Measurements from ENCODE around the gene RFPL1.
A peak's percentile ranks its signal among the peaks of the same experiment; 100 is the strongest.

Gene RFPL1

GRCh38 chr22:29451863-29452262 lies 13.5 kb downstream of the RFPL1 start:
- Histone ChIP-seq H3K14ac (ENCODE audit: low read length) (no peak overlapping the region), H2BK5ac (ENCODE audit: low read depth, low read length, poor library complexity) (no peak overlapping the region), H3K79me2 (ENCODE audit: control insufficient read depth, insufficient read depth, low read length, poor library complexity) (no peaks in the 10 kb centered on the region), H3K9me3 (ENCODE audit: insufficient read depth, low read depth, low read length) (no peaks in the 10 kb centered on the region), H4K91ac (ENCODE audit: low read depth, low read length) (no peak overlapping the region), H3K27ac (ENCODE audit: low read depth, low read length) (no peak overlapping the region), H2AFZ (ENCODE audit: insufficient read depth, low read length, poor library complexity) (no peak overlapping the region), H3K9ac (ENCODE audit: low read length) (no peak overlapping the region), H4K8ac (ENCODE audit: low read depth, low read length) (no peak overlapping the region), H3K23ac (ENCODE audit: low read length) (no peak overlapping the region), H3K4me3 (ENCODE audit: low read depth, low read length) (no peak overlapping the region), H3K79me1 (ENCODE audit: low read length) (no peaks in the 10 kb centered on the region), H3K4me2 (ENCODE audit: low read length) (no peak overlapping the region), H2BK12ac (ENCODE audit: low read length) (no peak overlapping the region), H3K4ac (ENCODE audit: low read depth, low read length) (no peak overlapping the region), H2AK5ac (ENCODE audit: low read length) (no peak overlapping the region), H3K27me3 (ENCODE audit: insufficient read depth, low read length) (no peaks in the 10 kb centered on the region), H4K12ac (ENCODE audit: low read depth, low read length) (no peak overlapping the region), H2BK120ac (ENCODE audit: insufficient read depth, low read length, poor library complexity) (no peak overlapping the region), H3K4me1 (ENCODE audit: control insufficient read depth in 1 of 2, insufficient read depth in 2 of 2, low read length in 2 of 2) (no peaks in the 10 kb centered on the region), H3K18ac (ENCODE audit: low read length) (no peak overlapping the region), H3K36me3 (ENCODE audit: control insufficient read depth in 1 of 2, insufficient read depth in 2 of 2, low read length in 2 of 2) (no peaks in the 10 kb centered on the region)
- no CpG with 5 or more reads among the region's 4 CpGs for WGBS (ENCODE audit: extremely low coverage, insufficient coverage, insufficient read length)
- no peak for DNase-seq

GRCh38 chr22:29454276-29454675 lies 15.9 kb downstream of the RFPL1 start:
- Histone ChIP-seq H3K14ac (ENCODE audit: low read length) (no peak overlapping the region), H3K9ac (ENCODE audit: low read length) (no peak overlapping the region), H3K4me1 (ENCODE audit: control insufficient read depth in 1 of 2, insufficient read depth in 2 of 2, low read length in 2 of 2) (no peaks in the 10 kb centered on the region), H2AK5ac (ENCODE audit: low read length) (no peak overlapping the region), H4K91ac (ENCODE audit: low read depth, low read length) (no peak overlapping the region), H3K79me1 (ENCODE audit: low read length) (no peaks in the 10 kb centered on the region), H3K4me2 (ENCODE audit: low read length) (no peak overlapping the region), H4K12ac (ENCODE audit: low read depth, low read length) (no peak overlapping the region), H4K8ac (ENCODE audit: low read depth, low read length) (no peak overlapping the region), H2BK12ac (ENCODE audit: low read length) (no peak overlapping the region), H3K36me3 (ENCODE audit: control insufficient read depth in 1 of 2, insufficient read depth in 2 of 2, low read length in 2 of 2) (no peaks in the 10 kb centered on the region), H3K23ac (ENCODE audit: low read length) (no peak overlapping the region), H3K4me3 (ENCODE audit: low read depth, low read length) (no peak overlapping the region), H2AFZ (ENCODE audit: insufficient read depth, low read length, poor library complexity) (no peak overlapping the region), H3K27me3 (ENCODE audit: insufficient read depth, low read length) (no peaks in the 10 kb centered on the region), H2BK120ac (ENCODE audit: insufficient read depth, low read length, poor library complexity) (no peak overlapping the region), H3K79me2 (ENCODE audit: control insufficient read depth, insufficient read depth, low read length, poor library complexity) (no peaks in the 10 kb centered on the region), H3K18ac (ENCODE audit: low read length) (no peak overlapping the region), H3K4ac (ENCODE audit: low read depth, low read length) (no peak overlapping the region), H3K27ac (ENCODE audit: low read depth, low read length) (no peak overlapping the region), H2BK5ac (ENCODE audit: low read depth, low read length, poor library complexity) (no peak overlapping the region), H3K9me3 (ENCODE audit: insufficient read depth, low read depth, low read length) (no peaks in the 10 kb centered on the region)
- no CpG with 5 or more reads among the region's 8 CpGs for WGBS (ENCODE audit: extremely low coverage, insufficient coverage, insufficient read length)
- no peak for DNase-seq

GRCh38 chr22:29456211-29456671 lies 17.9 kb downstream of the RFPL1 start:
- Histone ChIP-seq H3K9ac (ENCODE audit: low read length) (peak overlapping the region; percentile 74), H3K23ac (ENCODE audit: low read length) (no peak overlapping the region), H2AFZ (ENCODE audit: insufficient read depth, low read length, poor library complexity) (no peak overlapping the region), H3K18ac (ENCODE audit: low read length) (no peak overlapping the region), H3K79me2 (ENCODE audit: control insufficient read depth, insufficient read depth, low read length, poor library complexity) (no peaks in the 10 kb centered on the region), H3K9me3 (ENCODE audit: insufficient read depth, low read depth, low read length) (no peaks in the 10 kb centered on the region), H2AK5ac (ENCODE audit: low read length) (no peak overlapping the region), H3K4me1 (ENCODE audit: control insufficient read depth in 1 of 2, insufficient read depth in 2 of 2, low read length in 2 of 2) (no peaks in the 10 kb centered on the region), H3K27ac (ENCODE audit: low read depth, low read length) (no peak overlapping the region), H3K4ac (ENCODE audit: low read depth, low read length) (no peak overlapping the region), H4K91ac (ENCODE audit: low read depth, low read length) (no peak overlapping the region), H3K4me3 (ENCODE audit: low read depth, low read length) (no peak overlapping the region), H4K8ac (ENCODE audit: low read depth, low read length) (no peak overlapping the region), H3K27me3 (ENCODE audit: insufficient read depth, low read length) (no peaks in the 10 kb centered on the region), H3K14ac (ENCODE audit: low read length) (no peak overlapping the region), H3K36me3 (ENCODE audit: control insufficient read depth in 1 of 2, insufficient read depth in 2 of 2, low read length in 2 of 2) (no peaks in the 10 kb centered on the region), H3K4me2 (ENCODE audit: low read length) (no peak overlapping the region), H2BK120ac (ENCODE audit: insufficient read depth, low read length, poor library complexity) (no peak overlapping the region), H4K12ac (ENCODE audit: low read depth, low read length) (no peak overlapping the region), H2BK5ac (ENCODE audit: low read depth, low read length, poor library complexity) (no peak overlapping the region), H2BK12ac (ENCODE audit: low read length) (no peak overlapping the region), H3K79me1 (ENCODE audit: low read length) (no peaks in the 10 kb centered on the region)
- no CpG with 5 or more reads among the region's 9 CpGs for WGBS (ENCODE audit: extremely low coverage, insufficient coverage, insufficient read length)
- DNase-seq: no peak

GRCh38 chr22:29457730-29458129 lies 19.3 kb downstream of the RFPL1 start:
- DNase-seq: peak in 1 of 2 donors; percentile 41
- Histone ChIP-seq H3K4ac (ENCODE audit: low read depth, low read length) (no peak overlapping the region), H3K4me2 (ENCODE audit: low read length) (no peak overlapping the region), H3K23ac (ENCODE audit: low read length) (no peak overlapping the region), H2AFZ (ENCODE audit: insufficient read depth, low read length, poor library complexity) (peak overlapping the region; percentile 91), H3K18ac (ENCODE audit: low read length) (no peak overlapping the region), H2BK120ac (ENCODE audit: insufficient read depth, low read length, poor library complexity) (no peak overlapping the region), H2AK5ac (ENCODE audit: low read length) (no peak overlapping the region), H3K4me3 (ENCODE audit: low read depth, low read length) (no peak overlapping the region), H3K9ac (ENCODE audit: low read length) (no peak overlapping the region), H2BK12ac (ENCODE audit: low read length) (no peak overlapping the region), H3K79me1 (ENCODE audit: low read length) (no peaks in the 10 kb centered on the region), H4K91ac (ENCODE audit: low read depth, low read length) (no peak overlapping the region), H3K9me3 (ENCODE audit: insufficient read depth, low read depth, low read length) (no peaks in the 10 kb centered on the region), H3K79me2 (ENCODE audit: control insufficient read depth, insufficient read depth, low read length, poor library complexity) (no peaks in the 10 kb centered on the region), H3K4me1 (ENCODE audit: control insufficient read depth in 1 of 2, insufficient read depth in 2 of 2, low read length in 2 of 2) (no peaks in the 10 kb centered on the region), H3K36me3 (ENCODE audit: control insufficient read depth in 1 of 2, insufficient read depth in 2 of 2, low read length in 2 of 2) (no peaks in the 10 kb centered on the region), H3K27ac (ENCODE audit: low read depth, low read length) (no peak overlapping the region), H4K12ac (ENCODE audit: low read depth, low read length) (no peak overlapping the region), H3K27me3 (ENCODE audit: insufficient read depth, low read length) (no peaks in the 10 kb centered on the region), H4K8ac (ENCODE audit: low read depth, low read length) (peak overlapping the region; percentile 80), H2BK5ac (ENCODE audit: low read depth, low read length, poor library complexity) (no peak overlapping the region), H3K14ac (ENCODE audit: low read length) (no peak overlapping the region)
- no CpG with 5 or more reads among the region's 4 CpGs for WGBS (ENCODE audit: extremely low coverage, insufficient coverage, insufficient read length)
